SK-N-SH treated with all-trans-retinoic acid at 6 μM for 48 hours (cell line): ENCODE data around the gene CYP2W1.

ENCODE experiments used
- ATAC-seq: fragments of 200-7000 bp; cut with Tn5 transposase; 3 replicates; pipeline ENCODE4 v1.9.1; 2020; ENCODE audit warnings: mild to moderate bottlenecking, moderate library complexity
- BACH2 ChIP-seq: fragments of 250-450 bp; sonication (Bioruptor Pico); IDR thresholded peaks from 2 replicates; pipeline ENCODE4 v1.9.0; 2021; ENCODE audit warnings: mild to moderate bottlenecking, borderline replicate concordance
- CREB5 ChIP-seq: fragments of 250-450 bp; sonication (Bioruptor Pico); IDR thresholded peaks from 2 replicates; pipeline ENCODE4 v1.5.1; 2020; ENCODE audit warnings: low read depth, mild to moderate bottlenecking, moderate library complexity
- CSDC2 ChIP-seq: fragments of 250-450 bp; sonication (Bioruptor Pico); IDR thresholded peaks from 2 replicates; pipeline ENCODE4 v1.5.0; 2020; ENCODE audit warnings: mild to moderate bottlenecking, moderate library complexity
- CSRNP3 ChIP-seq: fragments of 250-450 bp; sonication (Bioruptor Pico); IDR thresholded peaks from 2 replicates; pipeline ENCODE4 v1.5.1; 2021; ENCODE audit warnings: mild to moderate bottlenecking, moderate library complexity
- ESRRG ChIP-seq: fragments of 250-450 bp; sonication (Bioruptor Pico); IDR thresholded peaks from 2 replicates; pipeline ENCODE4 v1.6.1; 2021; ENCODE audit warnings: mild to moderate bottlenecking
- ISL1 ChIP-seq: fragments of 250-450 bp; sonication (Bioruptor Pico); IDR thresholded peaks from 2 replicates; pipeline ENCODE4 v2.1.2; 2022; ENCODE audit warnings: mild to moderate bottlenecking, moderate library complexity
- OSR1 ChIP-seq: fragments of 250-450 bp; sonication (Bioruptor Pico); IDR thresholded peaks from 2 replicates; pipeline ENCODE4 v1.8.0; 2022; ENCODE audit warnings: moderate library complexity, mild to moderate bottlenecking, inconsistent platforms
- PATZ1 ChIP-seq: fragments of 250-450 bp; sonication (Bioruptor Pico); IDR thresholded peaks from 2 replicates; pipeline ENCODE4 v1.8.0; 2020; ENCODE audit warnings: mild to moderate bottlenecking, moderate library complexity, borderline replicate concordance
- POU6F1 ChIP-seq: fragments of 250-450 bp; sonication (Bioruptor Pico); IDR thresholded peaks from 2 replicates; pipeline ENCODE4 v1.8.0; 2021; ENCODE audit warnings: low read depth, mild to moderate bottlenecking, moderate library complexity, borderline replicate concordance
- PPARA ChIP-seq: fragments of 250-450 bp; sonication (Bioruptor Pico); IDR thresholded peaks from 2 replicates; pipeline ENCODE4 v1.5.0; 2020; ENCODE audit warnings: mild to moderate bottlenecking, borderline replicate concordance
- RARB ChIP-seq: fragments of 250-450 bp; sonication (Bioruptor Pico); IDR thresholded peaks from 2 replicates; pipeline ENCODE4 v1.8.0; 2021; ENCODE audit warnings: mild to moderate bottlenecking, moderate library complexity
- SNAI2 ChIP-seq: fragments of 250-450 bp; sonication (Bioruptor Pico); IDR thresholded peaks from 2 replicates; pipeline ENCODE4 v1.5.0; 2020; ENCODE audit warnings: mild to moderate bottlenecking, moderate library complexity
- TCF4 ChIP-seq: fragments of 250-450 bp; sonication (Bioruptor Pico); IDR thresholded peaks from 2 replicates; pipeline ENCODE4 v1.8.0; 2021; ENCODE audit warnings: mild to moderate bottlenecking, moderate library complexity, borderline replicate concordance
- ZC3H10 ChIP-seq: fragments of 250-450 bp; sonication (Bioruptor Pico); IDR thresholded peaks from 2 replicates; pipeline ENCODE4 v1.5.1; 2021; ENCODE audit warnings: mild to moderate bottlenecking, moderate library complexity
- ZFP3 ChIP-seq: fragments of 250-450 bp; sonication (Bioruptor Pico); IDR thresholded peaks from 2 replicates; pipeline ENCODE4 v1.5.0; 2020; ENCODE audit warnings: mild to moderate bottlenecking, moderate library complexity
- ZFP30 ChIP-seq: fragments of 450-650 bp; formaldehyde crosslinking; IDR thresholded peaks from 2 replicates; pipeline ENCODE4 v1.5.0; 2022; ENCODE audit warnings: mild to moderate bottlenecking, moderate library complexity
- ZNF70 ChIP-seq: fragments of 450-650 bp; formaldehyde crosslinking; IDR thresholded peaks from 2 replicates; pipeline ENCODE4 v1.5.0; 2020; ENCODE audit warnings: mild to moderate bottlenecking, moderate library complexity
- ZNF8 ChIP-seq: fragments of 450-650 bp; formaldehyde crosslinking; IDR thresholded peaks from 2 replicates; pipeline ENCODE4 v1.5.0; 2020; ENCODE audit warnings: mild to moderate bottlenecking, moderate library complexity

The CYP2W1 gene

GRCh38 chr7:983004-983615, at the start of gene CYP2W1:
Gene CYP2W1 (plus strand): TSS chr7:983181. CDS start chr7:983212, 31 bp downstream.
- no peak for ATAC-seq
- TF ChIP-seq TCF4 (CRISPR knock-in tag) (no peak), ESRRG (no peak), CSDC2 (CRISPR knock-in tag) (no peak), POU6F1 (CRISPR knock-in tag) (no peak), ZNF8 (CRISPR knock-in tag) (no peak), PPARA (CRISPR knock-in tag) (no peak), ISL1 (CRISPR knock-in tag) (no peak), CSRNP3 (CRISPR knock-in tag) (no peak)

- ATAC-seq: no peak
- TF ChIP-seq SNAI2 (CRISPR knock-in tag) (no peak), CREB5 (no peak), TCF4 (CRISPR knock-in tag) (no peak), RARB (no peak), POU6F1 (CRISPR knock-in tag) (no peak)
- TF ChIP-seq, all 23 proteins: peak for 0
These were observed 48.4 kb upstream of the CYP2W1 start for GRCh38 chr7:934469-935163.

- TF ChIP-seq ZC3H10 (CRISPR knock-in tag): no peak
- no peak for TF ChIP-seq CSRNP3 (CRISPR knock-in tag)
- ATAC-seq: no peak
These were observed 47.7 kb upstream of the CYP2W1 start for GRCh38 chr7:935164-935873.

GRCh38 chr7:935874-936385, 47.1 kb upstream of the CYP2W1 start:
- no peak for ATAC-seq
- TF ChIP-seq OSR1 (CRISPR knock-in tag): no peak
- TF ChIP-seq ZNF70 (CRISPR knock-in tag): no peak
- TF ChIP-seq ESRRG: no peak
- no peak for TF ChIP-seq ZC3H10 (CRISPR knock-in tag)
- TF ChIP-seq PATZ1: no peak
- no peak for TF ChIP-seq ZFP30
- no peak for TF ChIP-seq ZFP3 (CRISPR knock-in tag)
- no peak for TF ChIP-seq SNAI2 (CRISPR knock-in tag)
- TF ChIP-seq BACH2 (CRISPR knock-in tag): no peak
